Brain microvascular endothelial cell (primary cell): Measurements from ENCODE around the gene ACSL4.
"Not testable (repeated sequence)": the region's sequence is repeated elsewhere in the genome, so short reads cannot be mapped to it uniquely, and the experiment has no call there.

Experiments
- DNase-seq: peaks from one replicate; pipeline ENCODE4 v3.0.0-alpha.2; 2020
- H3K27ac ChIP-seq: fragments of 250-450 bp; sonication (Bioruptor Pico); 2 replicates; pipeline ENCODE4 v1.5.1; 2020; ENCODE audit warnings: mild to moderate bottlenecking, moderate library complexity
- H3K27me3 ChIP-seq: fragments of 250-450 bp; sonication (Bioruptor Pico); replicated peaks from 2 replicates; pipeline ENCODE4 v1.5.1; 2020; ENCODE audit warnings: mild to moderate bottlenecking
- H3K36me3 ChIP-seq: fragments of 250-450 bp; sonication (Bioruptor Pico); replicated peaks from 2 replicates; pipeline ENCODE4 v1.5.1; 2020; ENCODE audit warnings: mild to moderate bottlenecking
- H3K4me3 ChIP-seq: 2 replicates; pipeline ENCODE4 v1.5.1; 2011; ENCODE audit warnings: low read depth, mild to moderate bottlenecking, control low read depth, low read length, moderate library complexity
- CTCF ChIP-seq: IDR thresholded peaks from 2 replicates; pipeline ENCODE4 v1.5.1; 2011; ENCODE audit warnings: low read depth, mild to moderate bottlenecking, moderate library complexity, low read length, control low read depth, inconsistent platforms; ENCODE audit errors: missing control alignments
- in situ Hi-C: cut with HindIII; loops from 2 replicates; pipeline ENCODE4 v1.10.0; 2017; ENCODE audit warnings: low sequenced_read_pairs, low pct_ligation_motif_present

ACSL4 gene

GRCh38 chrX:109681475-109682081 lies 51.5 kb downstream of the ACSL4 start:
- DNase-seq = no peak
- H3K4me3 ChIP-seq = no peak overlapping the region

GRCh38 chrX:109679820-109680219 lies 53.2 kb downstream of the ACSL4 start:
- no peak overlapping the region for H3K27ac ChIP-seq
- in situ Hi-C loops = no loop called here
- no peak for DNase-seq
- no peaks in the 10 kb centered on the region for H3K27me3 ChIP-seq
- no peak overlapping the region for H3K4me3 ChIP-seq
- TF ChIP-seq CTCF = no peak
- H3K36me3 ChIP-seq = peaks cover 5% of the 10 kb centered on the region

More at GRCh38 chrX:109681475-109682081, 51.5 kb downstream of the ACSL4 start:
- Histone ChIP-seq H3K36me3 (peaks cover 2% of the 10 kb centered on the region), H3K27me3 (no peaks in the 10 kb centered on the region), H3K27ac (no peak overlapping the region)
- in situ Hi-C loops = no loop called here
- no peak for TF ChIP-seq CTCF

- Histone ChIP-seq H3K27ac (no peak overlapping the region), H3K36me3 (peaks cover 6% of the 10 kb centered on the region)
Observed at GRCh38 chrX:109672239-109672638, 60.8 kb downstream of the ACSL4 start.

GRCh38 chrX:109671170-109671569 lies 61.9 kb downstream of the ACSL4 start:
- H3K27me3 ChIP-seq, H3K4me3 ChIP-seq, H3K27ac ChIP-seq, in situ Hi-C loops, H3K36me3 ChIP-seq, DNase-seq: not testable (repeated sequence)

More at GRCh38 chrX:109672239-109672638, 60.8 kb downstream of the ACSL4 start:
- Histone ChIP-seq H3K4me3 (no peak overlapping the region), H3K27me3 (no peaks in the 10 kb centered on the region)
- in situ Hi-C loops = no loop called here
- no peak for DNase-seq
- TF ChIP-seq CTCF = no peak

GRCh38 chrX:109667986-109668385 lies 65.1 kb downstream of the ACSL4 start:
- no peak for DNase-seq
- H3K36me3 ChIP-seq = peaks cover 18% of the 10 kb centered on the region
- TF ChIP-seq CTCF = no peak
- no peak overlapping the region for H3K4me3 ChIP-seq
- no peaks in the 10 kb centered on the region for H3K27me3 ChIP-seq
- in situ Hi-C loops = no loop called here
- no peak overlapping the region for H3K27ac ChIP-seq

GRCh38 chrX:109660435-109661143 lies 72.5 kb downstream of the ACSL4 start:
- Histone ChIP-seq H3K4me3 (no peak overlapping the region), H3K27me3 (no peaks in the 10 kb centered on the region), H3K36me3 (peaks cover 28% of the 10 kb centered on the region), H3K27ac (no peak overlapping the region)
- no peak for TF ChIP-seq CTCF
- in situ Hi-C loops = no loop called here
- no peak for DNase-seq
